GM23248 (cell line): ENCODE data around the gene MOK.

Experiments used
- EZH2 ChIP-seq: fragments of 200-600 bp; sonication (generic); IDR thresholded peaks from 2 replicates; pipeline ENCODE4 v1.6.1; 2018; ENCODE audit warnings: antibody characterized with exemption, mild to moderate bottlenecking; ENCODE audit not compliant: insufficient read depth, poor library complexity, severe bottlenecking
- EZH2phosphoT487 ChIP-seq: fragments of 200-600 bp; sonication (generic); IDR thresholded peaks from 2 replicates; pipeline ENCODE4 v1.6.1; 2018; ENCODE audit warnings: antibody characterized with exemption, moderate library complexity, mild to moderate bottlenecking, low read depth; ENCODE audit not compliant: insufficient read depth

- TF ChIP-seq EZH2 = no peak
- TF ChIP-seq EZH2phosphoT487 = no peak
These were observed 15.2 kb upstream of the MOK start for GRCh38 chr14:102320033-102320660.
